BLaER1 treated with 17β-estradiol and CSF1 and Interleukin-3, amounts not matched to agents 10 nM and 100 nM (cell line): ENCODE data around the gene MYO5C.

ENCODE experiments used
- H3K27ac ChIP-seq, 11 experiments: shearing (Covaris generic); formaldehyde crosslinking; 2 replicates each; pipeline ENCODE4 v1.8.1; 2022
- H3K27me3 ChIP-seq, 11 experiments: shearing (Covaris generic); formaldehyde crosslinking; 2 replicates each; pipeline ENCODE4 v1.8.1; 2022
- H3K36me3 ChIP-seq, 11 experiments: shearing (Covaris generic); formaldehyde crosslinking; 2 replicates each; pipeline ENCODE4 v1.8.1; 2022
- H3K4me1 ChIP-seq, 10 experiments: shearing (Covaris generic); formaldehyde crosslinking; 2 replicates each; pipeline ENCODE4 v1.8.1; 2022
- H3K4me2 ChIP-seq, 11 experiments: shearing (Covaris generic); formaldehyde crosslinking; 2 replicates each; pipeline ENCODE4 v1.8.1; 2022
- H3K4me3 ChIP-seq, 10 experiments: shearing (Covaris generic); formaldehyde crosslinking; 2 replicates each; pipeline ENCODE4 v1.8.1; 2022
- H3K9ac ChIP-seq, 11 experiments: shearing (Covaris generic); formaldehyde crosslinking; 2 replicates each; pipeline ENCODE4 v1.8.1; 2022
- H3K9me3 ChIP-seq, 11 experiments: shearing (Covaris generic); formaldehyde crosslinking; replicated peaks in 1 of 11; 2 replicates each; pipeline ENCODE4 v1.8.1; 2022
- H4K20me1 ChIP-seq, 11 experiments: shearing (Covaris generic); formaldehyde crosslinking; 2 replicates each; pipeline ENCODE4 v1.8.1; 2022
- Cebpa-rat ChIP-seq, 11 experiments: shearing (Covaris generic); IDR thresholded peaks; 2 replicates each; pipeline ENCODE4 v1.8.1; 2022

MYO5C gene

GRCh38 chr15:52295421-52296001, at the start of gene MYO5C:
MYO5C (minus strand) TSS chr15:52295804; CDS start chr15:52295636, 168 bp downstream.
- H3K4me1 ChIP-seq: peaks cover 30 to 60% (median 56%) of the 10 kb centered on the region in 10 experiments; a peak in 19 of 20 replicates
- H3K27me3 ChIP-seq: peaks cover 0 to 27% (median 0%) of the 10 kb centered on the region in 11 experiments; a peak in 8 of 22 replicates
- H4K20me1 ChIP-seq: peaks cover 0 to 6% (median 0%) of the 10 kb centered on the region in 11 experiments; a peak in 3 of 22 replicates
- H3K9ac ChIP-seq: peak within 1 kb of the TSS; percentile 63 to 85 (median 75)
- peaks cover 5 to 10% (median 8%) of the 10 kb centered on the region in 11 experiments; a peak in 9 of 22 replicates for H3K9me3 ChIP-seq
- H3K27ac ChIP-seq: peak within 1 kb of the TSS in 10 of 11 experiments; percentile 45 to 88 (median 80); a peak in 20 of 22 replicates
- H3K4me3 ChIP-seq: peak within 1 kb of the TSS; percentile 58 to 76 (median 71)
- no peaks in the 10 kb centered on the region for H3K36me3 ChIP-seq
- H3K4me2 ChIP-seq: peak within 1 kb of the TSS; percentile 92 to 100 (median 99)
- TF ChIP-seq Cebpa-rat (IDR thresholded peaks at IDR 0.05): no peak

GRCh38 chr15:52344592-52344991, 49.0 kb upstream of the MYO5C start:
- no peaks in the 10 kb centered on the region for H3K9me3 ChIP-seq
- H3K27ac ChIP-seq: no peak overlapping the region
- no peak overlapping the region for H3K4me2 ChIP-seq
- 0 out of 20 replicates have a peak, but pooled peaks cover 0 to 3% (median 0%) of the 10 kb centered on the region in 10 experiments for H3K4me1 ChIP-seq
- H3K27me3 ChIP-seq: no peaks in the 10 kb centered on the region
- no peaks in the 10 kb centered on the region; a peak in 1 of 22 replicates for H4K20me1 ChIP-seq
- no peak overlapping the region for H3K4me3 ChIP-seq
- H3K9ac ChIP-seq: no peak overlapping the region
- H3K36me3 ChIP-seq: peaks cover 38 to 81% (median 44%) of the 10 kb centered on the region in 11 experiments
- no peak for TF ChIP-seq Cebpa-rat (IDR thresholded peaks at IDR 0.05)

DNA sequence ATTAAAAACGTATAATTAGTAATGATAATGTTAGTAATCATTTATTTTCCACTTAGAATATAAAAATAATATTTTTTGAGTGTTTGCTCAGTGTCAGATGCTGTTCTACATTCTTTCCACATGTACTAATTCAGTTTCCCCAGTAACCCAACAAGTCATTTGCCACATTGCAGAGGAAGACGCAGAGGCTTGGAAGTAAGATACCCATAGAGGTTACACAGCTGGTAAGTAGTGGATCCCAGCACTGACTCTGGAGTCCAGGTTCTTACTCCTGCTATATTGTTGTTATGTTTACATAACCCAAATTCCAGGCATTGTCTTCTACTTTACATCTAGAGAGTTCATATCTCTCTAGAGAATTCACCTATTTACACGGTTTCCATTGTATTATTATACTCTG, 48.2 kb upstream of the MYO5C start:
- TF ChIP-seq Cebpa-rat (IDR thresholded peaks at IDR 0.05): no peak
- Histone ChIP-seq H3K4me2 (no peak overlapping the region), H3K27ac (no peak overlapping the region)

GRCh38 chr15:52340093-52340492, 44.5 kb upstream of the MYO5C start:
- TF ChIP-seq Cebpa-rat (IDR thresholded peaks at IDR 0.05): no peak
- Histone ChIP-seq H3K9me3 (no peaks in the 10 kb centered on the region), H4K20me1 (no peaks in the 10 kb centered on the region; a peak in 1 of 22 replicates), H3K36me3 (peaks cover 15 to 83% (median 23%) of the 10 kb centered on the region in 11 experiments; a peak in 21 of 22 replicates), H3K4me3 (no peak overlapping the region), H3K9ac (no peak overlapping the region), H3K27me3 (no peaks in the 10 kb centered on the region), H3K27ac (peak overlapping the region in 1 of 11 experiments; percentile 15; a peak in 1 of 22 replicates), H3K4me1 (0 out of 20 replicates have a peak, but pooled peaks cover 0 to 3% (median 0%) of the 10 kb centered on the region in 10 experiments), H3K4me2 (no peak overlapping the region)

More for the DNA sequence above, 48.2 kb upstream of the MYO5C start:
- no peaks in the 10 kb centered on the region for H3K9me3 ChIP-seq
- 0 out of 20 replicates have a peak, but pooled peaks cover 0 to 3% (median 0%) of the 10 kb centered on the region in 10 experiments for H3K4me1 ChIP-seq
- H3K36me3 ChIP-seq: peaks cover 33 to 76% (median 40%) of the 10 kb centered on the region in 11 experiments; a peak in 21 of 22 replicates
- no peak overlapping the region for H3K4me3 ChIP-seq
- H3K9ac ChIP-seq: no peak overlapping the region
- H3K27me3 ChIP-seq: no peaks in the 10 kb centered on the region
- no peaks in the 10 kb centered on the region; a peak in 1 of 22 replicates for H4K20me1 ChIP-seq

DNA sequence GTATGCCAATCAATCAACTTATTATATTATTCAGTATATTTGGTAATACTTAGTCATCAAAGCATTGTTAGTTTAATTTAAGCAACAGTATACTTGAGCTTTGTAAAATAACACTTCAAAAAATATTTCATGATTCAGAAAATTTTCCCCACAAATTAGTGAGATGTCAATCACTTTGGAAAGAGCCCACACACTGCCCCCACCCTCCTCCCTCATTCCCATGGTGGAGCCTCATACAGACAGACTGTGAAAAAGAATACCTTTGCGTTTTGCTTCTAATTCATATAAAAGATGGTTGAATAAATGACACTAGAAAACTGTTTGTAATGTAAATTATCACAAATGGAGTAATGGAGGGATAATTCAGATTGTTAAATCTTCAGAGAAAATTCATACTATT, 43.3 kb upstream of the MYO5C start:
- H3K9ac ChIP-seq: no peak overlapping the region
- H3K4me2 ChIP-seq: no peak overlapping the region
- H3K36me3 ChIP-seq: peaks cover 9 to 83% (median 19%) of the 10 kb centered on the region in 11 experiments; a peak in 20 of 22 replicates
- no peak for TF ChIP-seq Cebpa-rat (IDR thresholded peaks at IDR 0.05)
- H3K27ac ChIP-seq: no peak overlapping the region
- H3K27me3 ChIP-seq: no peaks in the 10 kb centered on the region
- no peak overlapping the region for H3K4me3 ChIP-seq
- H4K20me1 ChIP-seq: no peaks in the 10 kb centered on the region; a peak in 1 of 22 replicates
- H3K4me1 ChIP-seq: 0 out of 20 replicates have a peak, but pooled peaks cover 0 to 3% (median 0%) of the 10 kb centered on the region in 10 experiments
- no peaks in the 10 kb centered on the region for H3K9me3 ChIP-seq

GRCh38 chr15:52338058-52338457, 42.5 kb upstream of the MYO5C start:
- Histone ChIP-seq H3K4me2 (no peak overlapping the region), H4K20me1 (no peaks in the 10 kb centered on the region; a peak in 1 of 22 replicates), H3K27me3 (no peaks in the 10 kb centered on the region), H3K9ac (no peak overlapping the region), H3K27ac (no peak overlapping the region), H3K4me1 (0 out of 20 replicates have a peak, but pooled peaks cover 0 to 3% (median 0%) of the 10 kb centered on the region in 10 experiments), H3K9me3 (no peaks in the 10 kb centered on the region), H3K36me3 (peaks cover 9 to 86% (median 19%) of the 10 kb centered on the region in 11 experiments; a peak in 20 of 22 replicates), H3K4me3 (no peak overlapping the region)
- no peak for TF ChIP-seq Cebpa-rat (IDR thresholded peaks at IDR 0.05)

DNA sequence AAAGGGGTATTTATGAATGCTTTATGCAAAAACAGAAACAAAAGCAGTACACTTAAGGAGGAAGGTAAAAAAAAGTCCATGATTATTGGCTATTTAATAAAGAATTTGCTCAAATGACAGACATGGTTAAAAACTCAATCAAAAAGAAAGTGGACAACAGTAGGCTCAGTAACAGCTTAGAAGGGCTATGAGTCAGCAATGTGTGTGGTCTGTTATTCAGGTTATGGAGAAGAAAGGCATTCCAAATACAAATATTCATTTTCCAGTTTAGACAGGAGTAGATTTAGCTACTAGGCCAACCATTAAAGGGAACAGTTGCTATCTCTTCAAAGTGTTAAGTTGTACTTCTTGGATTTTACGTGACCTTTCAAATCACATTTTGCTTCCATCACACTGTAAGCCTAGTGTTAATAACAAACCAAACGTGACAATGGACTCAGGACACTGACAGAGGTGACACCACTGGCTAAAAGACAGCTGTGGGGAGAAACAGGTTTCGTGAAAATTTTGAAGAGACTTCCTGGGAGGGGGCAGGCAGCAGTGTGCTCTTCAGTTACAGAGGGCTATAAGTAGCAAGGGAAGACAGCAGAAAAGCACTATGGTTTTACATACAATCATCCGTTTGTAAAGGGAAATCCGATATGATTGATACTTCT, 41.7 kb upstream of the MYO5C start:
- Histone ChIP-seq H3K27me3 (no peaks in the 10 kb centered on the region), H3K4me3 (no peak overlapping the region), H3K9me3 (no peaks in the 10 kb centered on the region), H3K4me2 (no peak overlapping the region), H3K36me3 (peaks cover 9 to 85% (median 19%) of the 10 kb centered on the region in 11 experiments; a peak in 20 of 22 replicates), H3K9ac (no peak overlapping the region), H3K4me1 (peaks cover 0 to 4% (median 0%) of the 10 kb centered on the region in 10 experiments; a peak in 2 of 20 replicates), H4K20me1 (no peaks in the 10 kb centered on the region), H3K27ac (no peak overlapping the region)
- no peak for TF ChIP-seq Cebpa-rat (IDR thresholded peaks at IDR 0.05)

DNA sequence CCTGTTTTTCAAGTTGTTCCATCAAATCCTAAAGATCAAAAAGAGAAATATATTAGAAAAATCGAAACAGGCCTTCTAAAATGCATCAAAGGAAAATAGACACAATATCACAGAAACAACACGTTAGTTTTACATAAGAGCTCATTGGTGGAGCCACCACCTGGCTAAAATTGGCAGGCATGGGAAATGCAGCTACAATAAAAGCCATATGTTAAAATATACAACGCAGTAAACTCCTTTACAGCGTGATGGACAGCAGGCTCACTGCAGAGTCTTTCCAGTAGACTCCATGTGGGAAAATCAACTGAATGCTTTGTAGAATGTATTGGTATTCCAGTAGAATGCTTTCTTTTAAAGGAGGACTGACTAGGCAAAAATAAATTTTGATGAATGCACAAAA, 40.9 kb upstream of the MYO5C start:
- no peak overlapping the region for H3K4me3 ChIP-seq
- H3K9ac ChIP-seq: no peak overlapping the region
- TF ChIP-seq Cebpa-rat (IDR thresholded peaks at IDR 0.05): no peak
- H3K4me1 ChIP-seq: peaks cover 0 to 12% (median 4%) of the 10 kb centered on the region in 10 experiments; a peak in 13 of 20 replicates
- H3K4me2 ChIP-seq: no peak overlapping the region
- no peaks in the 10 kb centered on the region for H3K9me3 ChIP-seq
- no peaks in the 10 kb centered on the region for H4K20me1 ChIP-seq
- H3K27me3 ChIP-seq: no peaks in the 10 kb centered on the region
- no peak overlapping the region for H3K27ac ChIP-seq
- H3K36me3 ChIP-seq: peaks cover 9 to 77% (median 19%) of the 10 kb centered on the region in 11 experiments; a peak in 20 of 22 replicates
